UCSD-AML1 (cell line): ENCODE results near the gene ADAM29.
"Not testable (repeated sequence)": the region's sequence is repeated elsewhere in the genome, so short reads cannot be mapped to it uniquely, and the experiment has no call there.

Source experiments
- DNase-seq: peaks from one replicate; lab custom pipeline; 2025; ENCODE audit not compliant: unreplicated experiment; lab: John Stamatoyannopoulos, UW

ADAM29 gene

DNA sequence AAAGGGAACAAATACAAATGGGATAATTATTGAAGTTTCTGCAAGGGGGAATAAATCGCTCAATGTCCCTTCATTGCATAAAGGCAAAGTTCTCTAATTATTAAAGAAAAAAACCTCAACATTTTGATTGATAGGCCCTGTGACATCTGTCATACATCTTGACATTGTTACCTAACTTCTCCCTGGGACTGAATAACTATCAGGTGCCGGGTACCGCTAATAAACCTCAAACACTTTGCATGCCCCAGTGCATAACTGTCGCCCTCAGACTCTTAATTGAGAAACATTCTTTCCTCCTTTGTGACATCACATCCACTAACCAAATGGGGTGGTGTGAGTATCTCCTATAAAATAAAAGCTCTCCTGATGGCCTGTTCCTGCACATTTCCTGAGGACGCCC, at the start of gene ADAM29:
ADAM29 (plus strand) TSS at position 301 of the 400 bp plus-strand sequence. CDS start 57,168 bp downstream, outside the sequence.
- no peak for DNase-seq

DNA sequence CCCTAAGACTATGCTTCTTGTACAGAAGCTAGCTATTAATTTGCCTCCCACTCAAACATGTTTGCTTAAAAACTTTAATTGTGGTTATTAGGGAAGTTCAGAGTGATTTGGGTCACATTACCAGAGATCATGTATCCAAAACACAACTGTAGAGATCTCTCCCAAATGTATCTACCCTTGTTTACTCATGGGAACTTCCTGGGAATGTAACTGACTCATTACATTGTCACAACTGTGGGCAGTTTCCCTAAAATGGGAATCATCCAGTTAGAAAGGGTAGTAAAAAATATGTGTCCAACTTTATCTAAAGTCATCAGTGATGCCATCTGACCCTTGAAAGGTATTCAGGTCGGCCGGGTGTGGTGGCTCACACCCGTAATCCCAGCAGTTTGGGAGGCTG, 48.8 kb upstream of the ADAM29 start:
- DNase-seq, result no peak

DNA sequence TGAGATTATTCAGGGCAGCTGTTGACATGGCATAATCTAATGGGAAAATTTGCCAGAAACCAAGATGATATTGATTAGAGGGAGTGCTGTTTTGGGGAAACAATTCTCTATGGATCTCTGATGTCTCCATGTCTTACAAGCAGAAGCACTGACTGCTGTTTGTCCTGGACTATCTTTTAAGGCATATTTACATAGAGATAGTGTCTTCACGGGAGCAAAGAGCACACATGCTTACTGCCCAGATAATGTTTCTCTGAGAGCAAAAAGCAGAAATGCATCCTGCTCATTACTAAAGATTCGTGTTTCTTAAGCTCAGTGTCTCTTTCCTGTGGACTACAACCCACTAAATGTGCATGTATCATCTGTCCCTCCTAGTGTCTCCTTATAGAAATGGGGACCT, 47.8 kb upstream of the ADAM29 start:
- DNase-seq, result no peak

DNA sequence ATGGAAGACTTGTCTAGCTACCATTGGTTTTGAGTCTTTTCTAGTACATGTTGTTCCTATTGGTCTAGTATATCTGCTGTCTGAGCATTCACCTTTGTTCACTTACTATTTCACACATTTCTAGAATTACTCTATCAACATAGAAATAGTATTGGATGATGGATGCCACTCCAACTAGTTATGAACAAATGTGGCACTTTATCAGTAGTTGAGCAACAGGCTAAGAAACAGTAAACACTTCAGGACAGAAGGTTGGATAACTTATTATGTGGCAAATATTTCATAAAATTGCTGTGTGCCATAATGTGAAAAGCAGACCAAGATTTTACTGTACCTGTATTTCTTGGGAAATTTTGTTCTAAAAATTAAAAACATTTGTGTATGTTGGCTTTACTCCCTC, 46.8 kb upstream of the ADAM29 start:
- DNase-seq, result no peak

DNA sequence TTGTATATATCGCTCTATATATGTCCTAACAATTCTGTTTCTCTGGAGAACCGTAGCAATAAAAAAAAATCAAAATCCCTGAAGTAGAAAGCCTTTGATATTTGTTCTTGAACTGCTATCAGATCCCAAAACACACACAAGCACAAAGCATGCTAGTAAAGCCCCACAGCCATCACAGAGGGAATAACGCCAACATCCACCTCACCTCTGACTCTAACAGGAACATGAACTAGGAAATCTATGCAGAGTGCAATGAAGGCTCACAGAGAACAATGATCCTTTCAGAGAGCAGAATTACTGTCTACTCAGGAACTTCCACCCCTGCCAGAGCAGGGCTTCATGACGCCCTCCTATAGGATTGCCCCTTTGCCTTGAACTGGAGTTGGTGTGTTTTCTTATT, 45.0 kb upstream of the ADAM29 start:
- not testable (repeated sequence) for DNase-seq

DNA sequence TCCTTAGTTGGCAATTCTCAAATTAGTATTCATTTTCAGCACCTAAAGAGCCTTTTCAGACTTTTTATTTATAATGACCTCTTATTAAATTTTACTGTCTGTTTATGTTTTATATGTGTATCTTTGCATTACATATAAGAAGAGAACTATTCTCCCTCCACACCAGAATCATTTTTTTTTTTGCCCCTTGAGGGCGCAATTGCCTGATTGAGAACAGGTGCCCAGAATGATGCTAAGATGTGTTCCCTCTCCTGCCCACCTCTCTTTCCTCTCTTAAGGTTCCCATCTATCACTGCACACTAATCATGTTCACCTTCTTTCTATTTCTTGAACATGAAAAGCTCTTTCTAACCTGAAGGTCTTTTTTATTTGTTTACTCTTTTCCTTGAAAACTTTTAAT, 44.2 kb upstream of the ADAM29 start:
- DNase-seq, result no peak

DNA sequence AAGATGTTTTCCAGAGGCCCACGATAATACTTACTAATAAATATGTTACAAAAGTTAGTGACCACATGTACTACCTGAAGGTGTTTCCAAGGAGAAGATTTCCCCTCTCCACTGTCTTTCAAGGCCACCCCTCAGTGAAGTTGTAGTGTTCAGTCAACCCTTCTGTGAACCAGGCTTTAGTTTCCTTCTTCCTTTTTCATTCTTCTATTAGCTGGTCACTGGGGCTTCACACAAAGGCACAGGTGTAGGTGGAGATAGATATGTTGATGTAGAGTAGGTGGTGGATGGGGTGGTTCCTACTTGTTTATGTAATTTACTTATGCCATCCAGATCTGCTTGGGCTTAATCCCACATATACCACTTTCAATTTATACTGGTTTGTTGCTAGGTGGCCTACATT, 43.3 kb upstream of the ADAM29 start:
- DNase-seq, result no peak

DNA sequence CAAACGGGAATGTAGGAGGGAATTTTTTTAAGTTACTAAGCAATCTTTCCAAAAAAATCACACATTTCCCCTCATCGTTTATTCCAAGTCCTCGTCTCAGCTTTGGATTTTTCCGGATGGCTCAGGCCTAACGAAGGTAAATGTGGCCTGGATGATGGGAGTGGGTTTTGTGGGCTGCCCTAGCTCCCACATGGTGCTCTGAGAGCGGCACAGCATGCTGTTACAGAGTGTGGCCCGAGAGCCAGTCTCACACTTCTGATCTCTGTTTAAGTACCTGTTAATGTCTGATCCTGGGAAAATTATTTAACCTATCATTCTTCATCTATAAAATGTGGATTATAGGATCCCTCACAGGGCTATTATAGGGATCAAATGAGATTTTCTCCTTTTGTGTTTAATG, 38.2 kb upstream of the ADAM29 start:
- DNase-seq, result no peak

DNA sequence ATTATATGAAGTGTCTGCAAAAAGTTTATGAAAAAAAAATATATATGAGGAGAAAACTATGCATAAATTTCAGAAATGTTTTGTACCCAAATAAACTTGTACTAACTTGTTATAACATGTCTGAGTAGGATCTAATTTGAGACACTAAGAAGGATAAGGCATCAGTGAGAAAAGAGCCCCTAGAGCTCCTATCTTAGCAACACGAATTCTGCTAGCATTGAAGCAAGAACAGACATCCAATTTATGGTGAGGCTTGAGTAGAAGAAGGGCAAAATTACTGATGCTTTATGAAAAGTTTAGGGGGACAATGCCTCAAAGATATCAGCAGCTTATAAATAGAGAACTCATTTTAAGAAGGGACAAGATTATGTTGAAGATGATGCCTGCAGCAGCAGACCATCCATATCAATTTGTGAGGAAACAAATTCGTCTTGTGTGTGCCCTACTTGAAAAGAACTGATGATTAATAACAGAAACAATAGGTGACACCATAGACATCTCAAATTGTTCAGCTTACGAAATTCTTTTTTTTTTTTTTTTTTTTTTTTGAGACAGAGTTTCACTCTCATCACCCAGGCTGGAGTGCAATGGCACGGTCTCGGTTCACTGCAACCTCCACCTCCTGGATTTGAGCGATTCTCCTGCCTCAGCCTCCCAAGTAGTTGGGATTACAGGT, 35.7 kb upstream of the ADAM29 start:
- DNase-seq, result no peak

DNA sequence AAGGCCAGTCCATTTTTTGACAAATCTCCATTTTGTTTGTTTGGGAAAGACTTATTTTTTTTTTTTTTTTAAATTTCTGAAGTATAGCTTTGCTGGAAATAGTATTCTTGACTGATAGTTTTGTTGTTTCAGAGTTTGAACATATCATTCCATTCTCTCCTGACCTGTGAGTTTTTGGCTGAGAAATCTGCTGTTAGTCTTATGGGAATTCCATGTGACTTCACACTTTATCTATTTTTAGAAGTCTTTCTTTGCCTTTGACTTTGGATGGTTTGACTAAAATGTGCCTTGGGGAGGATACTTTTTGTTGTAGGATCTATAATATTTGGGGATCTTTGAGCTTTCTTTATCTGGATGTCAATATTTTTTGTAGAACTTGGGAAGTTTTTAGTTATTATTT, 10.7 kb upstream of the ADAM29 start:
- DNase-seq, result no peak

DNA sequence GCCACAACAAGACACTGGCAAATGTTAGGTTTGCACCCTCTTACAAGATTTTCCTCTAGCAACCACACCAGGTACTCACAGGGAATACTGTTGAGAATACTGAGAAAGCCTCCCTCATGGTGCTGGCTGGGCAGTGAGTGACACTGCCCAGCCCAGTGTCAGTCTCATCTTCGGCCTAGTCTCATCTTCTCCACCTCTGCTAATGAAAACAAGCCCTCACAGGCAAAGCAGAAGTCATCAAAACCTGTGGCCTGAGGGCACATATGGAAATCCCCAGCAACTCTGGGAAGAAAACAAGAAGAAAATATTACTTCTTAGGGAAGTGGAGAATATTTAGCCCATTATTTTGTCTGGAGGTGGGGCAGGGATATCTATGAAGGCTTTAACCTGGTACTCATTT, 7.9 kb upstream of the ADAM29 start:
- DNase-seq, result no peak

DNA sequence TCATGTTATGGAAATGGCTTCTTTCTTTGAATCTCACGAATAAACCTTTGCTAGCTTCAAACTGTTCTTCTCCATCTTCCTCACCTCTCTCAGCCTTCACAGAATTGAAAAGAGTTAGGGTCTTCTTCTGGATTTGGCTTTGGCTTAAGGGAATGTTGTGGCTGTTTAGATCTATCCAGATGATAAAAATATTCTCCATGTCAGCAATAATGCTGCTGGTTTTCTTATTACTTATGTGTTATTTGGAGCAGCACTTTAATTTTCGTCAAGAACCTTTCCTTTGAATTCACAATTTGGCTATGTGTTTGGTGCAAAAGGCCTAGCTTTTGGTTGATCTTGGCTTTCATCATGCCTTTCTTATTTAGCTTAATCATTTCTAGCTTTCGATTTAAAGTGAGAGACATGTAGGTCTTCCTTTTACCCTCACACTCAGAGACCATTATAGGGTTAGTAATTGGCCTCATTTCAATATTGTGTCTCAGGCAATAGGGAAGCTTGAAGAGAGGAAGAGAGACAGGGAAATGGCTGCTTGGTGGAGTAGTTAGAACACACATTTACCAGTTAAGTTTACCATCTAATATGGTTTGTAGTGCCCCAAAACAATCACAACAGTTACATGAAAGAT, 5.1 kb upstream of the ADAM29 start:
- no peak for DNase-seq

DNA sequence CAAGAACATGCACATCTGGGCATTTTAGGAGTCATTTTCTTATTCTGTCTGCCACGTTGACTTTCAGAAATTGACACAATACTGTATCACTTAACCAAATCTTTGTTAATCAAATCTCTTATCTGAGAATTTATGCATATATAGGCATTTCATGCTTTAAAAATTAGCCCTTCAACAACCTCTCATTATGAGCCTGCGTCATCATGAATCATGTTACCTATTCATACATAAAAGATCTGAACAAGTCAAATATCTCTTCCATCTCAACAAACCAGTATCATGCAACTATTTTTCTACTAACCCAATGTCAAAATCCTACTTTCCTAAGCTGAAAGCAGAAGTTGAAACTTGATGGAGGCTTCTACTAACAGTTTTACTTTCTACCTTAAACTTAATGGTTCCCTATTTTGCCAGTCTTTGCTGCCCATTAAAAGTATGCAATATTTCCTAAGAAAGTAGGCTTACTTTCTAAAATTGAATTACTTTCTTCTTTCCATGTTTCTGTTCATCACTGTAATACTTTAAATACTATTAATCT, 1.8 kb downstream of the ADAM29 start:
- DNase-seq, result no peak

DNA sequence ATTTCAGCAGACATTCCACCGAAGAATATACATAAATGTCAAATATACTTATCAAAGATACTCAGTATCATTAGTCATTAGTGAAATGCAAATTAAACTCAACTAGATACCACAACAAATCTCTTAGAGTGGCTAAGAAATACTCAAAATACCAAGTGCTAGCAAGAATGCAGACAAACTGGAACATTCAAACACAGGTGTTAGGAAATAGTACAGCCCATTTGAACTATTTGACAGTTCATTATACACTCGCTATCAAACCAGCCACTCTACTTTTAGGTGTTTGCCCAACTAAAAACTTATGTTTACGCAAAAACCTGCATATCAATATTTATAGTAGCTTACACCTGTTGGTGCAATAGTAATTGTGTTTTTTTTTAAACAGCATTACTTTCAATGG, 8.8 kb downstream of the ADAM29 start:
- no peak for DNase-seq

DNA sequence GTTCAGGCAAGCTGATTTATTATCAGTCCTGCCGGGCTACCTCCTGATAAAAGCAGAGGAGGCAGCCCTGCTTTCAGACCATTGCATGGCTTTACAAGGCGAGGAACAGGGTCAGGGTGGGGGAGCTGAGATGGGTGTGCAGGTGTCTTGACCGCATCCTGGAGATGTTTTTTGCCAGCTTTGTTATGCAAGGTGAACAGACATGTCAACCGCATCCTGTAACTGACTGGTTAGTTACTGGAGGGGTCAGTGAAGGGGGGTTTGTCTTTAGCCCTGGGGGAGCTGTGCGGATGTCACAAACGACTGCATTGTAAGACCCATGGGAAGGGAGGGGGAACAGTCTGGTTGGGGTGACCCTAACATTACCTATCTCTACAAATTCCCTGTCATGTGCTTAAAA, 10.0 kb downstream of the ADAM29 start:
- DNase-seq, result no peak

DNA sequence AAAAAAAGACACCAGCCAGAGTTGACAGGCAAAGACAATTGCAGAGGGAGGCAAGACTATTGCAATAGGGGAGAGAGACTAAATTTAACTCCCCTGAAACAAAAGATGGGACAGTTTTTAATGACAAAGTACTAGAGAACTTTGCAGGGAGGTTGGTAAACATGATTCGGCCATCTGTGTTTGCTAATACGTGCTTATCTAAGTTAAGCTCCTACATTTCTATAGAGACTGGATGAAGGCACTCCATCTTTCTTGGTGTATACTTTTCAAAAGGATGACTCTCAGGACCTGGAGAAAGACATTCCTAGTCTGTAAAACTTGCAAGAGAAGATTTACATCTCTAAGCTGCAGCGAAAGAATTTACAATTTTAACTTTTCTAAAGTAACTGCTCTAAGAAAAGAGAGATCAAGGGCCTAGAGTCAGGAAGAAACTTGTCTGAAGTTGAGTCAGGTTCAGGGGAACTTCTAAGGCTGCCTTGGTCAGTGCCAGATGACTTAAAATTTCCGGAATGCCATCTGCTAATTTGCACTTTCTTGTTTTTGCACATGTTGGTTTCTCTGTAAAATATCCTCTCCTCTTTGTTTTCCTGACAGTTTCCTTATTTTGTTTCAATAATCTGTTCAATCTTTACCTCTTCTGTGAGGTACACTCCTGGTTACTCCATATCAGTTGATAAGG, 10.6 kb downstream of the ADAM29 start:
- DNase-seq, result no peak

DNA sequence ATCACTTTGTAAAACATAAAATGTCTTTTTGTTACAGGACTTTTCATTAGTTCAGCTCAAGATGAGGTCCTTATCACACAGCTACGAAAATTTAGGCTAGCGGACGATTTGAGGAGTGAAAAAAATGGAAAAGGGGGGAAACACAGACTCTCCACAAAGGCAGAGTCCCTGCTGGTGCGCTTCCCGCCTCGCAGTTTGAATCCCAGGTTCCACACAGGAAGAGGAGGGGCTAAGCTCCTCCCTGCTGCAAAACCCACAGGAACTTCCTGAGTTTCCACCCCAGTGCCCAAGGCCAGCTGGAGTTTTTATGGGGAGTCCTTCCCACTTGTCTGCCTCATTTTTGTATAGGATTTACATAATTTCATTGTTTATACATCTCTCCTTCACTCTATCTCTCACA, 11.2 kb downstream of the ADAM29 start:
- DNase-seq, result no peak

DNA sequence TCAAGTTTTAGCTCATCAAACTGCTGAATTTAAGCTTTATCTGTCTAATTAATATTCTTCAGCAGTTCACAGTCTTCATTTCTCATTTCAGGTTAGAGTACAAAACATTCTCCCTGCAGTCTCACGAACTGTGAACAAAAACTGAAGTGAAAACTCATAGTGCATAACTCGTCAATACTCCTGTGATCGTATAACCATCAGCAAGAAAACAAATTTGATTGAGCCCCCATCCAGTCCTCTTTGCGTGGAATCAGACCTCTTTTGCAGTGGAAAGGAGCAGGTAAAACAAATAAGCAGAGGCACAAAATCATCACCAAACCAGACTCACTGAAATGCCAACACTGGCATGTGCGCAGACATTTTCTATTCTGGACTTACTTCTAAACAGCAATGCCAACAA, 12.7 kb downstream of the ADAM29 start:
- no peak for DNase-seq

DNA sequence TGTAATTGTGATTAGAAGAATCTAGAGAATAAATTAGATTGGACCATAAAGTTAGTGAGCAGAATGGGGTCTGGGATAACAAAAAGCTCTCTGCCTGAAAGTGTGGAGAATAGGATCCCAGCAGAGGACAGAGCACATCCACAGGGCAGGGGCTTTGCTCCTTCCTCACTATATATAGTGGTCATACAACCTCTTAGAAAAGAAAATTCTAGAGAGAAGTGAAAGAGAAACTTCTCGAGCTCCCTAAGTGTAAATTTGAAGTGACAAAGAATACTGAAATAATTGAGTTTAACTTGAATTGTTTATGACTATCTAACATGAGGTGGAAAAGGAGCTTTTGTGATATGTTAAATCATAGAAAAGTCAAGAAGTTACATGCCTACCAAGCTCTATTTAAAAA, 14.9 kb downstream of the ADAM29 start:
- DNase-seq, result no peak

DNA sequence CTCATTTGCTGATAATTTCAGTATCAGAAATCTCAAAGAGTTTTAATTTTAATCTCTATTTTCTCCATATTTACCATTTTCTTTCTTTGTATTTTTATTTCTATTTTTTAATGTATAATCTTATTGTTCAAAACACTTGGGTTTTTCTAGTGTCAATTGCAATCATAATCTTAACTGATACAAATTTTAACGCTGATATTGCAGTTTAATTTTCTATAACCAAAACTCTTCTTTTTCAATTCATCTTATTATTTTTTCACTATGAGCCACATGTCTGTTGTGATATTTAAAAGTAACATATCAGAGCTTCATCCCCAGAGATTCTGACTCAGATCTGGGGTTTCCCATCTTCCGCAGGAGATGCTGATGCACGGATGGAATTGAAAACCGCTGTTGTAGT, 16.2 kb downstream of the ADAM29 start:
- no peak for DNase-seq

DNA sequence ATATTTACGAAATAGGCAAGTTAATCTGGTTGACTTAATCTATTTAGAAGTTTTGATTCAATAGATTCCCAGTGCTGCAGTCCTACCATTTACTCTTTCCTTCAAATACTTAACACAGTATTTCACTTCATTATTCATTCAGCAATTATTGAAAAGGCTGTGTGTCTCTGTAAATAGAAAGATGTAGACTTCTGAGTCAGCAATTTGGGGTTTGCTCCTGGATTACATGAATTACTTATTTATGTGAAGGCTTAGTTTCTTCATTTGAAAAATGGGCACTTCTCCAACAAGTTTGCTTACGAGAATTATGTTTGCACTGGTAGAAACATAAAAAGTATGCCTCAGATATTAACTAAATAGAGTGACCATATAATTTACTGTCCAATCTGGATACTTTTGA, 17.4 kb downstream of the ADAM29 start:
- DNase-seq, result no peak

DNA sequence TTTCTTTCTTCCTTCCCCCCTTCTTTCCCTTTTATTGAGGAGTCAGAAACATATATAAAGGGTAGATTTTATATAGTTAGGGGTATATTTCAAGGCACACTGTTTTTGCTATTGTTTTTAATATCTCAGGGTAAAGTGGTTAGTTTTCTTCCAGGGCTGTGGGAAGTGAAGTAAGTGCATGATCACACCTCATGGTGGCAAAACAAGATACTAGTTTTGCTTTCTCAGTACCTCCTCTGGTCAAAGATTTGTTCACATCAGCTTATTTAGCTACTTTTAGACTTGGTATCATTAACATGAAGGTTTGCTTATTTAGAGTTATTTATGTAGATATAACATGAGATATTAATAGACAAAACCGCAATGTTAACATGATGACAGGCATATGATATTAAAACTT, 21.8 kb downstream of the ADAM29 start:
- no peak for DNase-seq
